Small intestine (tissue), 7 donors: ENCODE measurements around the gene STK35. TPM values are rescaled to one million over a fixed set of nuclear protein-coding genes. Genes with fewer than 3 reads are reported as not detected.
"Not testable (repeated sequence)": the region's sequence is repeated elsewhere in the genome, so short reads cannot be mapped to it uniquely, and the experiment has no call there.

Source experiments
- DNase-seq, 2 donors: peaks; one replicate each; pipeline versions ENCODE4 v3.0.0 to v3.0.0-alpha.2; 2013
- FAIRE-seq: peaks from 2 replicates; lab custom pipeline; 2012; peaks lifted over from hg19 to GRCh38; lab: Jason Lieb, UNC
- H3K27ac ChIP-seq, 3 donors: one replicate each; pipeline ENCODE4 v1.5.1; 2013; ENCODE audit warnings: low read length in 2 of 3, mild to moderate bottlenecking in 2 of 3, control low read depth in 1 of 3, inconsistent platforms in 1 of 3, low read depth in 1 of 3, moderate library complexity in 1 of 3
- H3K27me3 ChIP-seq, 3 donors: one replicate each; pipeline ENCODE4 v1.6.1; 2013; ENCODE audit warnings: low read length in 3 of 3, inconsistent platforms in 1 of 3; ENCODE audit not compliant: control insufficient read depth in 3 of 3, insufficient read depth in 3 of 3
- H3K36me3 ChIP-seq, 3 donors: one replicate each; pipeline ENCODE4 v1.6.1; 2013; ENCODE audit warnings: low read length in 3 of 3, inconsistent platforms in 1 of 3, low read depth in 1 of 3, mild to moderate bottlenecking in 1 of 3, moderate library complexity in 1 of 3; ENCODE audit not compliant: control insufficient read depth in 3 of 3, insufficient read depth in 2 of 3
- H3K4me1 ChIP-seq, 3 donors: one replicate each; pipeline ENCODE4 v1.6.1; 2013; ENCODE audit warnings: low read length in 2 of 3, inconsistent platforms in 1 of 3, low read depth in 1 of 3, mild to moderate bottlenecking in 1 of 3, moderate library complexity in 1 of 3; ENCODE audit not compliant: control insufficient read depth in 3 of 3, insufficient read depth in 2 of 3
- H3K4me3 ChIP-seq, 3 donors: one replicate each; pipeline ENCODE4 v1.5.1; 2013; ENCODE audit warnings: low read length in 3 of 3, control low read depth in 1 of 3, inconsistent platforms in 1 of 3, low read depth in 1 of 3, mild to moderate bottlenecking in 1 of 3, moderate library complexity in 1 of 3
- H3K9me3 ChIP-seq, 2 donors: one replicate each; pipeline ENCODE4 v1.6.1; 2013; ENCODE audit warnings: low read depth in 1 of 2, low read length in 1 of 2; ENCODE audit not compliant: control insufficient read depth in 2 of 2, insufficient read depth in 1 of 2
- WGBS, 3 donors: extraction: QIAGEN DNeasy Blood & Tissue Kit; methylation state at CpG; one replicate each; pipeline ENCODE4 v1.1.7; 2013; 5-methylcytosine and 5-hydroxymethylcytosine counted together
- polyA plus RNA-seq, 4 donors: library from polyadenylated mRNA; stranded (reverse) in 3 of 4; unstranded in 1 of 4; fragments of 200-250 nt in 3 of 4; fragments of 120-200 nt in 1 of 4; gene quantifications; one replicate each; pipeline versions ENCODE4 v1.2.1 to v1.2.3, GENCODE V29; 2013
- donor health status: healthy with polysubstance abuse.
- donor health status: control.
- donor health status: control.
- donor health status: Bipolar disorder and iron deficiency.
- donor health status: healthy.

STK35 gene
- polyA plus RNA-seq, 4 donors, result 3.8 to 16.4 (median 7.9) TPM

DNA sequence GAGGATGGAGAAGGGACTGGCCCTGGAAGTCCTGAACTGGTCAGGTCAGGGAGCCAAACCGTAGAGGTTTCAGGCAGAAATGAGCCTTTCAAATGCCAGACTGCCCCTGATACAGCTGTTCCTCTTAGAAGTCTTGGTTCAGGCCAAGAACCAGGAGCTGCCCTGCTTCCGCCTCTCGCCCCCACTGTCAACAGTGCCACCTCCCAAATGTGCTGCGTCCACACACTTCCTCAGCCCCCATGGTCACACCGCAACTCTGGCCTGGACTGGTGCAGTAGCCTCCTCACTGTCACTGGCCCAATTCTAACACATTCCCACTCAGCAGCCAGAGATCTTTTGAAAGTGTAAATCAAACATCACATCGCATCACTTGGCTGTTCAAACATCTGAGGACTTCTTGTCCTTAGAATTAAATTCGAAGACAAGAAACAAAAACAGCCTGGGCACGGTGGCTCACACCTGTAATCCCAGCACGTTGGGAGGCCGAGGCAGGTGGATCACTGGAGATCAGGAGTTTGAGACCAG lies 69.7 kb downstream of the STK35 start:
- DNase-seq, result no peak

DNA sequence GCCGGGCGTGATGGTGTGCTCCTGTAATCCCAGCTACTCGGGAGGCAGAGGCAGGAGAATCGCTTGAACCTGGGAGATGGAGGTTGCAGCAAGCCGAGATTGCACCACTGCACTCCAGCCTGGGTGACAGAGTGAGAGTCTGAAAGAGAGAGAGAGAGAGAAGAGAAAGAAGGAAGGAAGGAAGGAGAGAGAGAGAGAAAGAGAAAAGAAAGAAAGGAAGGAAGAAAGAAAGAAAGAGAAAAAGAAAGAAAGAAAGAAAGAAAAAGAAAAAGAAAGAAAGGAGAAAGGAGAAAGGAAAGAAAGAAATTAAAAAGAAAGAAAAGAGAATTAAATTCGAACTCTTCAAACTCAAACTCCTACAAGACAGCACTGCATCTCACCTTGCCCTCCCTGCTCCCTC lies 70.2 kb downstream of the STK35 start:
- 81 to 90% (median 85%) methylated on average over 6 of the region's 6 CpGs for WGBS, 3 donors
- H3K36me3 ChIP-seq, FAIRE-seq, H3K9me3 ChIP-seq, H3K4me3 ChIP-seq, DNase-seq, H3K27me3 ChIP-seq, H3K4me1 ChIP-seq, H3K27ac ChIP-seq: not testable (repeated sequence)

More for the DNA sequence above, 69.7 kb downstream of the STK35 start:
- Histone ChIP-seq H3K4me3 (no peak overlapping the region), H3K36me3 (no peaks in the 10 kb centered on the region), H3K27me3 (peaks cover 0 to 3% (median 0%) of the 10 kb centered on the region in 3 donors), H3K9me3 (no peaks in the 10 kb centered on the region), H3K27ac (no peak overlapping the region), H3K4me1 (no peaks in the 10 kb centered on the region)
- 80 to 86% (median 80%) methylated on average over 10 of the region's 10 CpGs for WGBS, 3 donors
- no peak for FAIRE-seq

DNA sequence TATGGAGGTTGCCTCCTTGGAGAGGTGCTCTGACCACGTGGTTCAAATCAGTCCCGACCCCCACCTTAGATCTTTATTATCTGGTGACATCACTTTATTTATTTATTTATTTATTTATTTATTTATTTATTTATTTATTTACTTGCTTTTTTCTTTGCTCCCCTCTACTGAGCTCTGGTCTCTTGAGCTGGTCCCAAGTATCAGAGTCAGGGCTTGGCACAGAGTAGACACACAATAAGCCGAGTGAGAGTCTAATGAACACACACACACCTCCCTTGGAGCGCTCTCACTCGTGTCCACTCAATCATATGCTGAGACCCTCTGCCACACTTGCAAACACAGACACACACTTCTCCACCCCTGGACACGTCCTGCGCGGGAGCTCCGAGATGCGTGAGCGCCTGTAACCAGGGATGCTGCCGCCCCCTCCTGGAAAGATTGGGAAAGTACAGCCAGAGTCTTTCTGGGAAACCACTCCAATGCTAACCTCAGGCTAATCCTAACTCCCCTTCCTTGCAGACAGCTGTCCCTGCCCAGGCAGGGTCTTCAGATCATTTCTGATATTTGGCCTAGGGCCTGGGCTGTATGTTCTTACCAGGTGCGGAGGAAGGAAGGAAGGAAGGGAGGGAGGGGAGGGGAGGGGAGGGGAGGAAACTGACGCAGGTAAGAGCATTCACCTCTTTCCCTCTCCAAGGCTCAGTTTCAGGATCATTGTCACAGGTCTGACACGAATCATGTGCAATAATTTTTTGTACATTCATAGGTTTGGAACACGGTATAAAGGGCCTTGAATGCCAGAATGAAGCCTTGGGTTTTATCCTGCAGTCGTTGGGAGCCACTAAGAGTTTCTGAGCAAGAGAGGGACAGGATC lies 70.9 kb downstream of the STK35 start:
- no peaks in the 10 kb centered on the region for H3K4me1 ChIP-seq
- no peak overlapping the region for H3K4me3 ChIP-seq
- FAIRE-seq (no peak), DNase-seq (peak; percentile 59 to 73)
- H3K27ac ChIP-seq, result no peak overlapping the region
- H3K36me3 ChIP-seq, result no peaks in the 10 kb centered on the region
- peaks cover 0 to 3% (median 0%) of the 10 kb centered on the region in 3 donors for H3K27me3 ChIP-seq
- no peaks in the 10 kb centered on the region for H3K9me3 ChIP-seq
- 16 to 21% (median 20%) methylated on average over 17 of the region's 17 CpGs for WGBS, 3 donors

GRCh38 chr20:2173186-2173585 lies 71.6 kb downstream of the STK35 start:
- no peak overlapping the region for H3K4me3 ChIP-seq
- H3K27me3 ChIP-seq, result peaks cover 0 to 3% (median 0%) of the 10 kb centered on the region in 3 donors
- DNase-seq, result no peak
- H3K36me3 ChIP-seq, result no peaks in the 10 kb centered on the region
- H3K9me3 ChIP-seq, result no peaks in the 10 kb centered on the region
- no peak for FAIRE-seq
- H3K4me1 ChIP-seq, result no peaks in the 10 kb centered on the region
- WGBS, 3 donors, result 63 to 75% (median 67%) methylated on average over 6 of the region's 6 CpGs
- H3K27ac ChIP-seq, result no peak overlapping the region

- H3K27ac ChIP-seq, result no peak overlapping the region
- no peak for DNase-seq
- no peak for FAIRE-seq
- no peaks in the 10 kb centered on the region for H3K4me1 ChIP-seq
- no peaks in the 10 kb centered on the region for H3K9me3 ChIP-seq
- H3K4me3 ChIP-seq, result no peak overlapping the region
- H3K27me3 ChIP-seq, result peaks cover 0 to 3% (median 0%) of the 10 kb centered on the region in 3 donors
- H3K36me3 ChIP-seq, result no peaks in the 10 kb centered on the region
- 84 to 87% (median 86%) methylated on average over 3 of the region's 3 CpGs for WGBS, 3 donors
Observed at GRCh38 chr20:2174067-2174466, 72.4 kb downstream of the STK35 start.

- Histone ChIP-seq H3K4me1 (no peaks in the 10 kb centered on the region), H3K27me3 (no peaks in the 10 kb centered on the region), H3K36me3 (no peaks in the 10 kb centered on the region), H3K27ac (no peak overlapping the region), H3K4me3 (no peak overlapping the region), H3K9me3 (no peaks in the 10 kb centered on the region)
- FAIRE-seq (no peak), DNase-seq (no peak)
- 63 to 81% (median 81%) methylated on average over 9 of the region's 9 CpGs for WGBS, 3 donors
Observed at GRCh38 chr20:2176946-2177345, 75.3 kb downstream of the STK35 start.

DNA sequence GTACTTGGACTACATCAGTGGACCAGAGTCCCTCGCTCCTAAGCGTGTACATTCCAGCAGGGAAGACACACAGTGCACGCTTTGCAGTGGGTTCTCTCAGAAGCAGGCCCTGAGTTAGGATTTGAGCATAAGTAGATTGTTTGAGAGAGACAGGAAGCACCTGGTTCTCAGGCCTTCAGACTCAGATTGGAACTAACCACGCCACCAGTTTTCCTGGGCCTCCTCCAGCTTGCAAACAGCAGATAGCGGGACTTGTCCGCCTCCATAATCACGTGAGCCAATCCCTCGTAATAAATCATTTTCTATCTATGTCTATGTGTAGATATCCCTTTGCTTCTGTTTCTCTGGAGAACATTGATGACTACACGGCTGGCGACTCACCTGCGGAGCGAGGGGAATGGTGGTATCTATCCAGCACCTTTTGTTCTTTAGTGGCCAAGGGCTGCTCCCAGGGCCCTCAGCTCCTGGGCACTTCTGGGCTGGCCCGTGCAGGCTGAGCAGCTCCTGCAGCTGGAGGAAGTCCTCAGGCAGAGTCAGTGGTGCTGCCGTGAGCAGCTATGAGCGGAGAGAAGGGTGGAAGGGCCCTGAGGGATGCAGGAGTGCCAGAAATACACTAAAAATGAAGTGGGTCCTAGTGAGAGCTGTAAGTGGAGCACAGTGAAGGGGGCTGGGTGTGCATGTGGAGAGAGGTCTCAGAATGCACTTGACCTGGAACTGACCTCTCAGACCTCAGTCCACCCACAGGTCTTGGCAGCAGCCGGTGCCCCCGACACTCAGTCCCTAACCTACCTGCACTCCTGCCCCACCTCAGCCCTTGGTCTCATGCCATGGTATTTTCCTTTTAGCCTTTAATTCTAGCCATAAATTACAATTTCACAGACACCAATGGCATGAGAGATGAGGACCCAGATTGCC lies 76.9 kb downstream of the STK35 start:
- FAIRE-seq, result no peak
- H3K4me1 ChIP-seq, result no peaks in the 10 kb centered on the region
- H3K27me3 ChIP-seq, result no peaks in the 10 kb centered on the region
- no peaks in the 10 kb centered on the region for H3K36me3 ChIP-seq
- H3K27ac ChIP-seq, result no peak overlapping the region
- peak in 1 of 2 donors; percentile 5 for DNase-seq
- H3K9me3 ChIP-seq, result no peaks in the 10 kb centered on the region
- WGBS, 3 donors, result 29 to 46% (median 35%) methylated on average over 17 of the region's 17 CpGs
- no peak overlapping the region for H3K4me3 ChIP-seq

- FAIRE-seq (no peak), DNase-seq (no peak)
Observed at GRCh38 chr20:2179233-2179580, 77.6 kb downstream of the STK35 start.

More at GRCh38 chr20:2179233-2179580, 77.6 kb downstream of the STK35 start:
- Histone ChIP-seq H3K27ac (no peak overlapping the region), H3K27me3 (no peaks in the 10 kb centered on the region), H3K4me3 (no peak overlapping the region), H3K4me1 (no peaks in the 10 kb centered on the region), H3K36me3 (no peaks in the 10 kb centered on the region), H3K9me3 (no peaks in the 10 kb centered on the region)
- 83 to 90% (median 86%) methylated on average over 11 of the region's 11 CpGs for WGBS, 3 donors
